WTC11 (cell line): ENCODE data around the gene BHLHE23.

Source experiments
- ATF2 ChIP-seq: sonication (generic); formaldehyde crosslinking; IDR thresholded peaks from 2 replicates; pipeline ENCODE4 v1.8.1; 2022; ENCODE audit warnings: low read depth, missing genetic modification reagents, borderline replicate concordance
- ATF3 ChIP-seq: sonication (generic); formaldehyde crosslinking; conservative IDR thresholded peaks from 2 replicates; pipeline ENCODE4 v1.8.1; 2022; ENCODE audit warnings: mild to moderate bottlenecking, missing genetic modification reagents
- CTCF ChIP-seq: fragments of 200-600 bp; IDR thresholded peaks from 2 replicates; pipeline ENCODE4 v1.8.0; 2022; ENCODE audit warnings: antibody characterized with exemption
- E2F1 ChIP-seq: sonication (generic); formaldehyde crosslinking; IDR thresholded peaks from 2 replicates; pipeline ENCODE4 v1.8.0; 2022; ENCODE audit warnings: mild to moderate bottlenecking, missing genetic modification reagents
- ERG ChIP-seq: fragments of 250-450 bp; sonication (Bioruptor Pico); IDR thresholded peaks from 2 replicates; pipeline ENCODE4 v1.8.0; 2021; ENCODE audit warnings: mild to moderate bottlenecking
- FOXP4 ChIP-seq: sonication (generic); formaldehyde crosslinking; IDR thresholded peaks from 2 replicates; pipeline ENCODE4 v1.8.0; 2022; ENCODE audit warnings: mild to moderate bottlenecking, missing genetic modification reagents
- KAT7 ChIP-seq: sonication (generic); formaldehyde crosslinking; IDR thresholded peaks from 2 replicates; pipeline ENCODE4 v1.8.1; 2023; ENCODE audit warnings: missing genetic modification reagents, mild to moderate bottlenecking, borderline replicate concordance
- MAX ChIP-seq: sonication (generic); formaldehyde crosslinking; IDR thresholded peaks from 2 replicates; pipeline ENCODE4 v1.8.0; 2022; ENCODE audit warnings: mild to moderate bottlenecking, missing genetic modification reagents
- NFYB ChIP-seq: sonication (generic); formaldehyde crosslinking; conservative IDR thresholded peaks from 2 replicates; pipeline ENCODE4 v1.8.0; 2022; ENCODE audit warnings: low read depth, missing genetic modification reagents
- NR3C1 ChIP-seq: sonication (generic); formaldehyde crosslinking; conservative IDR thresholded peaks from 2 replicates; pipeline ENCODE4 v1.8.1; 2023; ENCODE audit warnings: low read depth, mild to moderate bottlenecking, missing genetic modification reagents
- SP1 ChIP-seq: sonication (generic); formaldehyde crosslinking; conservative IDR thresholded peaks from 2 replicates; pipeline ENCODE4 v1.8.1; 2022; ENCODE audit warnings: missing genetic modification reagents
- TEAD1 ChIP-seq: sonication (generic); formaldehyde crosslinking; IDR thresholded peaks from 2 replicates; pipeline ENCODE4 v1.8.0; 2022; ENCODE audit warnings: mild to moderate bottlenecking, missing genetic modification reagents
- ZNF281 ChIP-seq: sonication (generic); formaldehyde crosslinking; IDR thresholded peaks from 2 replicates; pipeline ENCODE4 v1.8.0; 2023; ENCODE audit warnings: mild to moderate bottlenecking, missing genetic modification reagents
- ZNF416 ChIP-seq: fragments of 250-450 bp; sonication (Bioruptor Pico); IDR thresholded peaks from 2 replicates; pipeline ENCODE4 v1.9.0; 2021; ENCODE audit warnings: mild to moderate bottlenecking, inconsistent platforms

- TF ChIP-seq NR3C1 (CRISPR knock-in tag) (no peak), TEAD1 (CRISPR knock-in tag) (no peak), ATF3 (no peak), ERG (no peak), KAT7 (no peak), FOXP4 (CRISPR knock-in tag) (no peak), CTCF (no peak), E2F1 (no peak), ATF2 (CRISPR knock-in tag) (no peak), NFYB (CRISPR knock-in tag) (no peak), ZNF416 (CRISPR knock-in tag) (no peak), ZNF281 (CRISPR knock-in tag) (no peak), SP1 (CRISPR knock-in tag) (no peak), MAX (CRISPR knock-in tag) (no peak)
Observed at GRCh38 chr20:63041776-63042175, 35.0 kb upstream of the BHLHE23 start.
